SK-N-SH treated with all-trans-retinoic acid at 6 μM for 48 hours (cell line): ENCODE measurements around the gene BOK.

ENCODE experiments used
- ATAC-seq: fragments of 200-7000 bp; cut with Tn5 transposase; 3 replicates; pipeline ENCODE4 v1.9.1; 2020; ENCODE audit warnings: mild to moderate bottlenecking, moderate library complexity
- ARNTL ChIP-seq: fragments of 450-650 bp; formaldehyde crosslinking; IDR thresholded peaks from 2 replicates; pipeline ENCODE4 v1.5.0; 2020; ENCODE audit warnings: low read depth, mild to moderate bottlenecking, moderate library complexity, borderline replicate concordance
- BACH2 ChIP-seq: fragments of 250-450 bp; sonication (Bioruptor Pico); IDR thresholded peaks from 2 replicates; pipeline ENCODE4 v1.9.0; 2021; ENCODE audit warnings: mild to moderate bottlenecking, borderline replicate concordance
- CSDC2 ChIP-seq: fragments of 250-450 bp; sonication (Bioruptor Pico); IDR thresholded peaks from 2 replicates; pipeline ENCODE4 v1.5.0; 2020; ENCODE audit warnings: mild to moderate bottlenecking, moderate library complexity
- ESRRG ChIP-seq: fragments of 250-450 bp; sonication (Bioruptor Pico); IDR thresholded peaks from 2 replicates; pipeline ENCODE4 v1.6.1; 2021; ENCODE audit warnings: mild to moderate bottlenecking
- ISL1 ChIP-seq: fragments of 250-450 bp; sonication (Bioruptor Pico); IDR thresholded peaks from 2 replicates; pipeline ENCODE4 v2.1.2; 2022; ENCODE audit warnings: mild to moderate bottlenecking, moderate library complexity
- OSR1 ChIP-seq: fragments of 250-450 bp; sonication (Bioruptor Pico); IDR thresholded peaks from 2 replicates; pipeline ENCODE4 v1.8.0; 2022; ENCODE audit warnings: moderate library complexity, mild to moderate bottlenecking, inconsistent platforms
- PPARA ChIP-seq: fragments of 250-450 bp; sonication (Bioruptor Pico); IDR thresholded peaks from 2 replicates; pipeline ENCODE4 v1.5.0; 2020; ENCODE audit warnings: mild to moderate bottlenecking, borderline replicate concordance
- RARB ChIP-seq: fragments of 250-450 bp; sonication (Bioruptor Pico); IDR thresholded peaks from 2 replicates; pipeline ENCODE4 v1.8.0; 2021; ENCODE audit warnings: mild to moderate bottlenecking, moderate library complexity
- SNAI2 ChIP-seq: fragments of 250-450 bp; sonication (Bioruptor Pico); IDR thresholded peaks from 2 replicates; pipeline ENCODE4 v1.5.0; 2020; ENCODE audit warnings: mild to moderate bottlenecking, moderate library complexity
- TCF4 ChIP-seq: fragments of 250-450 bp; sonication (Bioruptor Pico); IDR thresholded peaks from 2 replicates; pipeline ENCODE4 v1.8.0; 2021; ENCODE audit warnings: mild to moderate bottlenecking, moderate library complexity, borderline replicate concordance
- TOX ChIP-seq: fragments of 250-450 bp; sonication (Bioruptor Pico); IDR thresholded peaks from 2 replicates; pipeline ENCODE4 v1.8.0; 2021; ENCODE audit warnings: mild to moderate bottlenecking, moderate library complexity, borderline replicate concordance
- ZFP3 ChIP-seq: fragments of 250-450 bp; sonication (Bioruptor Pico); IDR thresholded peaks from 2 replicates; pipeline ENCODE4 v1.5.0; 2020; ENCODE audit warnings: mild to moderate bottlenecking, moderate library complexity
- ZFP30 ChIP-seq: fragments of 450-650 bp; formaldehyde crosslinking; IDR thresholded peaks from 2 replicates; pipeline ENCODE4 v1.5.0; 2022; ENCODE audit warnings: mild to moderate bottlenecking, moderate library complexity
- ZNF565 ChIP-seq: fragments of 450-650 bp; formaldehyde crosslinking; conservative IDR thresholded peaks from 2 replicates; pipeline ENCODE4 v1.5.0; 2020; ENCODE audit warnings: low read depth, mild to moderate bottlenecking, moderate library complexity
- ZNF70 ChIP-seq: fragments of 450-650 bp; formaldehyde crosslinking; IDR thresholded peaks from 2 replicates; pipeline ENCODE4 v1.5.0; 2020; ENCODE audit warnings: mild to moderate bottlenecking, moderate library complexity
- ZNF8 ChIP-seq: fragments of 450-650 bp; formaldehyde crosslinking; IDR thresholded peaks from 2 replicates; pipeline ENCODE4 v1.5.0; 2020; ENCODE audit warnings: mild to moderate bottlenecking, moderate library complexity
- TF ChIP-seq, protein P1 (sequence below): fragments of 250-450 bp; sonication (Bioruptor Pico); IDR thresholded peaks from 2 replicates; pipeline ENCODE4 v1.8.0; 2020; ENCODE audit warnings: mild to moderate bottlenecking, moderate library complexity, borderline replicate concordance
- TF ChIP-seq, protein P2 (sequence below): fragments of 250-450 bp; sonication (Bioruptor Pico); IDR thresholded peaks from 2 replicates; pipeline ENCODE4 v1.5.0; 2020; ENCODE audit warnings: mild to moderate bottlenecking, moderate library complexity
- TF ChIP-seq, protein P3 (sequence below): fragments of 250-450 bp; sonication (Bioruptor Pico); IDR thresholded peaks from 2 replicates; pipeline ENCODE4 v1.5.1; 2020; ENCODE audit warnings: low read depth, mild to moderate bottlenecking, moderate library complexity
- TF ChIP-seq, protein P4 (sequence below): fragments of 250-450 bp; sonication (Bioruptor Pico); IDR thresholded peaks from 2 replicates; pipeline ENCODE4 v1.5.1; 2021; ENCODE audit warnings: mild to moderate bottlenecking, moderate library complexity

Gene BOK

DNA sequence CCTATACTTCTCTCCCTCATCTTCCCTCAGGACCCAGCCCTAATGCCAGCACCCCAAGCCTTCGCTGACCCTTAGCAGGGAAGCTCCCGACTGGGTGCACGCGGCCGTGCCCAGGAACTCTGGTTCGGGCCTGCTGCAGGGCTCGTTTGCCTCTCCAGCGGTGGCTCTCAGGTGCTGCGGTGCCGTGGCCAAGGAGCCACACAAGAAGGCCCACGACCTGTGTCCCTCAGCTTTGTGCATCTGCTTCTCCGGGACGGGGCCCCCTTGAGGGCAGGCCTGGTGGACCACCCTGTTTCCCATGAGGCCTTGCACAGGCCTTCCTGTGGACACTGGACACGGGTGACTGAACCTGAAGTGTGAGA is 17.7 kb downstream of the BOK start:
- no peak for ATAC-seq
- no peak for TF ChIP-seq PPARA (CRISPR knock-in tag)
- no peak for TF ChIP-seq ZFP30
- no peak for TF ChIP-seq ZNF565
- TF ChIP-seq ARNTL (CRISPR knock-in tag), result no peak
- no peak for TF ChIP-seq ZNF8 (CRISPR knock-in tag)
- no peak for TF ChIP-seq CSDC2 (CRISPR knock-in tag)
- TF ChIP-seq, protein P1, sequence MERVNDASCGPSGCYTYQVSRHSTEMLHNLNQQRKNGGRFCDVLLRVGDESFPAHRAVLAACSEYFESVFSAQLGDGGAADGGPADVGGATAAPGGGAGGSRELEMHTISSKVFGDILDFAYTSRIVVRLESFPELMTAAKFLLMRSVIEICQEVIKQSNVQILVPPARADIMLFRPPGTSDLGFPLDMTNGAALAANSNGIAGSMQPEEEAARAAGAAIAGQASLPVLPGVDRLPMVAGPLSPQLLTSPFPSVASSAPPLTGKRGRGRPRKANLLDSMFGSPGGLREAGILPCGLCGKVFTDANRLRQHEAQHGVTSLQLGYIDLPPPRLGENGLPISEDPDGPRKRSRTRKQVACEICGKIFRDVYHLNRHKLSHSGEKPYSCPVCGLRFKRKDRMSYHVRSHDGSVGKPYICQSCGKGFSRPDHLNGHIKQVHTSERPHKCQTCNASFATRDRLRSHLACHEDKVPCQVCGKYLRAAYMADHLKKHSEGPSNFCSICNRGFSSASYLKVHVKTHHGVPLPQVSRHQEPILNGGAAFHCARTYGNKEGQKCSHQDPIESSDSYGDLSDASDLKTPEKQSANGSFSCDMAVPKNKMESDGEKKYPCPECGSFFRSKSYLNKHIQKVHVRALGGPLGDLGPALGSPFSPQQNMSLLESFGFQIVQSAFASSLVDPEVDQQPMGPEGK (CRISPR knock-in tag), result no peak
- TF ChIP-seq SNAI2 (CRISPR knock-in tag), result no peak
- TF ChIP-seq ISL1 (CRISPR knock-in tag), result no peak
- TF ChIP-seq ZNF70 (CRISPR knock-in tag), result no peak
- no peak for TF ChIP-seq ZFP3 (CRISPR knock-in tag)
- TF ChIP-seq, protein P2, sequence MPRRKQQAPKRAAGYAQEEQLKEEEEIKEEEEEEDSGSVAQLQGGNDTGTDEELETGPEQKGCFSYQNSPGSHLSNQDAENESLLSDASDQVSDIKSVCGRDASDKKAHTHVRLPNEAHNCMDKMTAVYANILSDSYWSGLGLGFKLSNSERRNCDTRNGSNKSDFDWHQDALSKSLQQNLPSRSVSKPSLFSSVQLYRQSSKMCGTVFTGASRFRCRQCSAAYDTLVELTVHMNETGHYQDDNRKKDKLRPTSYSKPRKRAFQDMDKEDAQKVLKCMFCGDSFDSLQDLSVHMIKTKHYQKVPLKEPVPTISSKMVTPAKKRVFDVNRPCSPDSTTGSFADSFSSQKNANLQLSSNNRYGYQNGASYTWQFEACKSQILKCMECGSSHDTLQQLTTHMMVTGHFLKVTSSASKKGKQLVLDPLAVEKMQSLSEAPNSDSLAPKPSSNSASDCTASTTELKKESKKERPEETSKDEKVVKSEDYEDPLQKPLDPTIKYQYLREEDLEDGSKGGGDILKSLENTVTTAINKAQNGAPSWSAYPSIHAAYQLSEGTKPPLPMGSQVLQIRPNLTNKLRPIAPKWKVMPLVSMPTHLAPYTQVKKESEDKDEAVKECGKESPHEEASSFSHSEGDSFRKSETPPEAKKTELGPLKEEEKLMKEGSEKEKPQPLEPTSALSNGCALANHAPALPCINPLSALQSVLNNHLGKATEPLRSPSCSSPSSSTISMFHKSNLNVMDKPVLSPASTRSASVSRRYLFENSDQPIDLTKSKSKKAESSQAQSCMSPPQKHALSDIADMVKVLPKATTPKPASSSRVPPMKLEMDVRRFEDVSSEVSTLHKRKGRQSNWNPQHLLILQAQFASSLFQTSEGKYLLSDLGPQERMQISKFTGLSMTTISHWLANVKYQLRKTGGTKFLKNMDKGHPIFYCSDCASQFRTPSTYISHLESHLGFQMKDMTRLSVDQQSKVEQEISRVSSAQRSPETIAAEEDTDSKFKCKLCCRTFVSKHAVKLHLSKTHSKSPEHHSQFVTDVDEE (CRISPR knock-in tag), result no peak
- no peak for TF ChIP-seq BACH2 (CRISPR knock-in tag)
- TF ChIP-seq TCF4, result no peak
- no peak for TF ChIP-seq TOX (CRISPR knock-in tag)
- TF ChIP-seq, protein P3, sequence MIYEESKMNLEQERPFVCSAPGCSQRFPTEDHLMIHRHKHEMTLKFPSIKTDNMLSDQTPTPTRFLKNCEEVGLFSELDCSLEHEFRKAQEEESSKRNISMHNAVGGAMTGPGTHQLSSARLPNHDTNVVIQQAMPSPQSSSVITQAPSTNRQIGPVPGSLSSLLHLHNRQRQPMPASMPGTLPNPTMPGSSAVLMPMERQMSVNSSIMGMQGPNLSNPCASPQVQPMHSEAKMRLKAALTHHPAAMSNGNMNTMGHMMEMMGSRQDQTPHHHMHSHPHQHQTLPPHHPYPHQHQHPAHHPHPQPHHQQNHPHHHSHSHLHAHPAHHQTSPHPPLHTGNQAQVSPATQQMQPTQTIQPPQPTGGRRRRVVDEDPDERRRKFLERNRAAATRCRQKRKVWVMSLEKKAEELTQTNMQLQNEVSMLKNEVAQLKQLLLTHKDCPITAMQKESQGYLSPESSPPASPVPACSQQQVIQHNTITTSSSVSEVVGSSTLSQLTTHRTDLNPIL, result no peak

DNA sequence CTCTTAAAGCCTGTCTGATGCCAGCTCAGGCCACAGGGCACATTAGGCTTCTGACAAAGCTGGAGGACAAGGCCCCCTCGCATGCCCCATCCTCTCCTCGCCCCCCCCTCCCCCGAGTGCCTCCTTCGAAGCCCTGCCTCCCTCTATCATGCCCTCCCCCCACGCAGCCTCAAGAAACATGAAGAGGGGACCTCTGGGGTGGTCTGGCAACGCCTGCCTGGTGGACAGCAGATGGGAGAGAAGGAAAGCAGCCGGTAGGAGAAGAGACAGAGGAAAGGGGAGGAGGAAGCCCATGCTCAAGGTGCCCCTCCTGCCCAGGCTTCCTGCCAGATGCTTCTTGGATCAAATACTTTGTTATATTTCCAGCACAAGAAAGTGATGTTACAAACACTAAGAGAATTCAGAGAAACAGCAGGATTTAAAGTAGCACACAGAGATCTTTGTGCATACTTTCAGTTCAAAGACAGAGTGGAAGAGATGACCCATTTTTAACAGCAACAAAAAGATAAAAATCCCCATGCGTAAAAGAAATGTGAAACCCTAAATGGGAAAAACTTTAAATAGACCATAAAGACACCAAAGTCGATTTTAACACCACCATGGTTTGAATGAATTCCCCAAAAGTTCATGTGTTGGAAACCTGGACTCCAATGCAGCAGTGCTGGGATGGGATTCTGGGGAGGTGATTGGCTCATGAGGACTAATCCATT is 19.0 kb downstream of the BOK start:
- peak; percentile 59; the same call in 2 of the 3 replicates for ATAC-seq

DNA sequence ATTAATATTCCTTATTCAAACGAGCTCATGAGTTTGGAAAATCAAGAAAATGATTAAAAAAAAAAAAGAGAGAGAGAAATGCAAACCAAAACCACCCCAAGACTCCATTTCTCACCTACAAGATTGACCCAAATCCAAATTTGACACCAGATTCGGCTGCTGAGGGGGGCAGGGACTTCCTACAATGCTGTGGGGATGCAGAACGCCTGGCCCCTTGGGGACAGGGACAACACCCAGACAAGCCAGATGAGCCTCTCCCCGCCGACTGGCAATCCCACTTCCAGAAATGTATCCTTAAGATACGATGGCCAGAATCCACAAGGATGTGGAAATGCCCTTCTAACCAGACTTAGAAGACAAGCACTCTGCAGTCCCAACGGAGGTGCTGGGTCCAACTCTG is 20.7 kb downstream of the BOK start:
- no peak for ATAC-seq
- no peak for TF ChIP-seq TCF4
- TF ChIP-seq RARB (CRISPR knock-in tag), result no peak
- no peak for TF ChIP-seq ZNF8 (CRISPR knock-in tag)
- no peak for TF ChIP-seq OSR1
- TF ChIP-seq, protein P2 (CRISPR knock-in tag), result no peak
- TF ChIP-seq, protein P1 (CRISPR knock-in tag), result no peak
- no peak for TF ChIP-seq ESRRG (CRISPR knock-in tag)
- TF ChIP-seq ISL1 (CRISPR knock-in tag), result no peak
- TF ChIP-seq, protein P4, sequence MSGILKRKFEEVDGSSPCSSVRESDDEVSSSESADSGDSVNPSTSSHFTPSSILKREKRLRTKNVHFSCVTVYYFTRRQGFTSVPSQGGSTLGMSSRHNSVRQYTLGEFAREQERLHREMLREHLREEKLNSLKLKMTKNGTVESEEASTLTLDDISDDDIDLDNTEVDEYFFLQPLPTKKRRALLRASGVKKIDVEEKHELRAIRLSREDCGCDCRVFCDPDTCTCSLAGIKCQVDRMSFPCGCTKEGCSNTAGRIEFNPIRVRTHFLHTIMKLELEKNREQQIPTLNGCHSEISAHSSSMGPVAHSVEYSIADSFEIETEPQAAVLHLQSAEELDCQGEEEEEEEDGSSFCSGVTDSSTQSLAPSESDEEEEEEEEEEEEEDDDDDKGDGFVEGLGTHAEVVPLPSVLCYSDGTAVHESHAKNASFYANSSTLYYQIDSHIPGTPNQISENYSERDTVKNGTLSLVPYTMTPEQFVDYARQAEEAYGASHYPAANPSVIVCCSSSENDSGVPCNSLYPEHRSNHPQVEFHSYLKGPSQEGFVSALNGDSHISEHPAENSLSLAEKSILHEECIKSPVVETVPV (CRISPR knock-in tag), result no peak
- TF ChIP-seq TOX (CRISPR knock-in tag), result no peak

More for the DNA sequence above, 19.0 kb downstream of the BOK start:
- no peak for TF ChIP-seq BACH2 (CRISPR knock-in tag)
- TF ChIP-seq ESRRG (CRISPR knock-in tag), result no peak
